K562 (cell line): ENCODE measurements around the gene RASSF7. TPM values are rescaled to one million over a fixed set of nuclear protein-coding genes. Genes with fewer than 3 reads are reported as not detected.

ENCODE experiments used
- ATAC-seq: fragments of 200-7000 bp; cut with Tn5 transposase; 3 replicates; pipeline ENCODE4 v1.9.1; 2020; ENCODE audit warnings: moderate library complexity
- BruUV-seq: library from RNA; stranded (reverse); fragments of 400-500 nt; replicated peaks from 2 replicates; lab custom pipeline; 2021; lab: Mats Ljungman, UMichigan
- CTCF ChIA-PET: fragments of 300-600 bp; formaldehyde crosslinking; extraction: SDS; loops from one replicate; lab custom pipeline; 2021; ENCODE audit warnings: low intra/inter-chr PET ratio; lab: Yijun Ruan, JAX
- POLR2A ChIA-PET: fragments of 300-600, 350-650 bp; sonication (Branson Sonifier 250); formaldehyde crosslinking; extraction: SDS; loops from one replicate; lab custom pipeline; 2021; ENCODE audit warnings: antibody characterized with exemption, inconsistent platforms; lab: Yijun Ruan, JAX
- DNase-seq, 4 experiments: peaks; one replicate each; pipeline versions ENCODE4 v3.0.0 to v3.0.0-alpha.2; 2011 to 2018; ENCODE audit warnings: low spot score in 3 of 4, mixed read lengths in 3 of 4; ENCODE audit errors: extremely low read depth in 1 of 4
- FAIRE-seq: peaks from 2 replicates; lab custom pipeline; 2011; peaks lifted over from hg19 to GRCh38; lab: Jason Lieb, UNC
- H2AFZ ChIP-seq: 2 replicates; pipeline ENCODE4 v1.6.0; 2011; ENCODE audit warnings: low read depth, low read length, control low read depth, inconsistent platforms
- H3K27ac ChIP-seq: fragments of 200-600 bp; 3 replicates; pipeline ENCODE4 v1.8.0; 2011; ENCODE audit warnings: low read depth, mild to moderate bottlenecking, control low read depth, inconsistent platforms, low read length, moderate library complexity, mixed read lengths; ENCODE audit errors: extremely low read depth
- H3K27me3 ChIP-seq, 2 experiments: fragments of 300-600 bp in 1 of 2; 2 replicates in 1 of 2; 3 replicates in 1 of 2; pipeline versions ENCODE4 v1.6.0 to v1.8.0; 2011; ENCODE audit warnings: inconsistent platforms in 2 of 2, low read length in 2 of 2, mild to moderate bottlenecking in 1 of 2, mixed read lengths in 1 of 2, moderate library complexity in 1 of 2; ENCODE audit not compliant: control insufficient read depth in 2 of 2, insufficient read depth in 2 of 2
- H3K36me3 ChIP-seq: fragments of 300-600 bp; 3 replicates; pipeline ENCODE4 v1.8.0; 2011; ENCODE audit warnings: mild to moderate bottlenecking, low read length, inconsistent platforms; ENCODE audit not compliant: control insufficient read depth, insufficient read depth
- H3K4me1 ChIP-seq, 2 experiments: fragments of 200-600 bp in 1 of 2; replicated peaks in 1 of 2; 2 replicates in 1 of 2; 3 replicates in 1 of 2; pipeline versions ENCODE4 v1.5.1 to v1.8.0; 2011; ENCODE audit warnings: inconsistent platforms in 2 of 2, low read length in 2 of 2, mild to moderate bottlenecking in 1 of 2, mixed read lengths in 1 of 2, moderate library complexity in 1 of 2; ENCODE audit not compliant: control insufficient read depth in 2 of 2, insufficient read depth in 2 of 2
- H3K4me2 ChIP-seq: 2 replicates; pipeline ENCODE4 v1.6.1; 2011; ENCODE audit warnings: low read length, control low read depth, inconsistent platforms, mixed read lengths; ENCODE audit not compliant: insufficient read depth
- H3K4me3 ChIP-seq: fragments of 200-600 bp; sonication (generic), shearing (Covaris generic); 2 replicates; pipeline ENCODE4 v1.5.1; 2016; ENCODE audit warnings: control low read depth, inconsistent platforms
- H3K79me2 ChIP-seq: fragments of 200-600 bp; 3 replicates; pipeline ENCODE4 v1.8.0; 2011; ENCODE audit warnings: low read length, inconsistent platforms; ENCODE audit not compliant: control insufficient read depth, insufficient read depth
- H3K9ac ChIP-seq, 2 experiments: 2 replicates each; pipeline versions ENCODE4 v1.6.0 to v1.6.1; 2011; ENCODE audit warnings: low read depth in 2 of 2, low read length in 2 of 2, control low read depth in 1 of 2, inconsistent platforms in 1 of 2, mild to moderate bottlenecking in 1 of 2, mixed read lengths in 1 of 2; ENCODE audit not compliant: insufficient read depth in 1 of 2
- H3K9me1 ChIP-seq: one replicate; pipeline ENCODE4 v1.6.0; 2011; ENCODE audit warnings: inconsistent platforms, mild to moderate bottlenecking, low read length, moderate library complexity; ENCODE audit not compliant: control insufficient read depth, insufficient read depth
- H3K9me3 ChIP-seq: replicated peaks from 2 replicates; pipeline ENCODE4 v1.5.1; 2011; ENCODE audit warnings: low read depth, low read length, inconsistent platforms; ENCODE audit not compliant: control insufficient read depth, insufficient read depth
- H4K20me1 ChIP-seq: replicated peaks from 2 replicates; pipeline ENCODE4 v1.6.1; 2011; ENCODE audit warnings: low read length, inconsistent platforms, mixed read lengths; ENCODE audit not compliant: control insufficient read depth, insufficient read depth
- FOXA3 ChIP-seq, 2 experiments: fragments of 450-650 bp in 1 of 2; sonication (generic) in 1 of 2; formaldehyde crosslinking; IDR thresholded peaks in 1 of 2; conservative IDR thresholded peaks in 1 of 2; 2 replicates each; pipeline versions ENCODE4 v1.4.0 to v1.8.0; 2020 to 2022; ENCODE audit warnings: mild to moderate bottlenecking in 2 of 2, missing genetic modification reagents in 1 of 2
- HDGF ChIP-seq: fragments of 450-650 bp; IDR thresholded peaks from 2 replicates; pipeline ENCODE4 v1.6.1; 2016
- KDM1A ChIP-seq, 2 experiments: fragments of 450-650 bp; IDR thresholded peaks; 2 replicates each; pipeline ENCODE4 v1.6.1; 2016; ENCODE audit warnings: mild to moderate bottlenecking in 2 of 2
- RBM39 ChIP-seq: fragments of 200-400 bp; formaldehyde crosslinking; optimal IDR thresholded peaks from 2 replicates; pipeline ENCODE3; 2018; ENCODE audit warnings: low read depth, low read length
- SPI1 ChIP-seq: IDR thresholded peaks from 2 replicates; pipeline ENCODE4 v1.6.1; 2011; ENCODE audit warnings: low read depth, low read length, control low read depth, borderline replicate concordance
- ZC3H4 ChIP-seq: sonication (generic); formaldehyde crosslinking; IDR thresholded peaks from 2 replicates; pipeline ENCODE4 v1.9.0; 2021; ENCODE audit warnings: missing genetic modification reagents, borderline replicate concordance
- ZFP30 ChIP-seq: fragments of 250-450 bp; sonication (Bioruptor Pico); IDR thresholded peaks from 2 replicates; pipeline ENCODE4 v1.8.0; 2022; ENCODE audit warnings: moderate library complexity, mild to moderate bottlenecking, inconsistent platforms, borderline replicate concordance
- ZNF384 ChIP-seq: IDR thresholded peaks from 2 replicates; pipeline ENCODE4 v1.6.1; 2012; ENCODE audit warnings: low read depth, low read length, improper control_type of control experiment
- ZNF561 ChIP-seq: fragments of 450-650 bp; formaldehyde crosslinking; conservative IDR thresholded peaks from 2 replicates; pipeline ENCODE4 v1.4.0; 2020; ENCODE audit warnings: mild to moderate bottlenecking, moderate library complexity
- WGBS: fragments of 100-300 bp; shearing (Covaris generic); methylation state at CpG from one replicate; pipeline ENCODE4 v1.1.6; 2016; ENCODE audit warnings: low coverage, mixed read lengths; ENCODE audit not compliant: insufficient coverage; ENCODE audit errors: missing lambda C conversion rate; 5-methylcytosine and 5-hydroxymethylcytosine counted together
- in situ Hi-C: fragments of 300-500 bp; cut with MboI; formaldehyde crosslinking; loops from 4 replicates; pipeline ENCODE4 v1.15.0; 2018; ENCODE audit warnings: inconsistent platforms, mixed read lengths
- intact Hi-C: fragments of 100-400 bp; cut with micrococcal nuclease; formaldehyde crosslinking; loops from 2 replicates; pipeline ENCODE4 v1.14.2; 2022
- polyA plus RNA-seq, 8 experiments: library from polyadenylated mRNA; depleted of rRNA in 4 of 8; stranded (reverse) in 5 of 8; unstranded in 3 of 8; fragments of >200 nt; fragmentation: Nextera tagmentation in 2 of 8; fragmentation: Illumina TruSeq in 1 of 8; extraction: Ambion mirVana in 2 of 8; extraction: Trizol in 1 of 8; gene quantifications; 2 replicates each; pipeline versions ENCODE4 v1.2.1 to v1.2.3, GENCODE V29; 2011 to 2014; ENCODE audit warnings: inconsistent platforms in 1 of 8, missing spikeins in 1 of 8
- total RNA-seq, 7 experiments: library from RNA; depleted of rRNA in 6 of 7; stranded (reverse); fragments of >200 nt in 6 of 7; fragmentation: Illumina TruSeq in 2 of 7; extraction: Trizol in 2 of 7; gene quantifications; 2 replicates each; pipeline versions ENCODE4 v1.2.1 to v1.2.3, GENCODE V29; 2011 to 2021; ENCODE audit warnings: low replicate concordance in 1 of 7
- TF ChIP-seq, protein P1 (sequence below): fragments of 450-650 bp; IDR thresholded peaks from 2 replicates; pipeline ENCODE4 v1.6.1; 2016; ENCODE audit warnings: mild to moderate bottlenecking
- TF ChIP-seq, protein P2 (sequence below): fragments of 450-650 bp; IDR thresholded peaks from 2 replicates; pipeline ENCODE4 v1.6.1; 2016; ENCODE audit warnings: low read depth

RASSF7 gene
- total and polyA plus RNA-seq, 9 of the 15 experiments (the other 6 are each of a cell fraction or from before 2014, with no cell fraction given), result 0.41 to 45.2 (median 18.6) TPM

DNA sequence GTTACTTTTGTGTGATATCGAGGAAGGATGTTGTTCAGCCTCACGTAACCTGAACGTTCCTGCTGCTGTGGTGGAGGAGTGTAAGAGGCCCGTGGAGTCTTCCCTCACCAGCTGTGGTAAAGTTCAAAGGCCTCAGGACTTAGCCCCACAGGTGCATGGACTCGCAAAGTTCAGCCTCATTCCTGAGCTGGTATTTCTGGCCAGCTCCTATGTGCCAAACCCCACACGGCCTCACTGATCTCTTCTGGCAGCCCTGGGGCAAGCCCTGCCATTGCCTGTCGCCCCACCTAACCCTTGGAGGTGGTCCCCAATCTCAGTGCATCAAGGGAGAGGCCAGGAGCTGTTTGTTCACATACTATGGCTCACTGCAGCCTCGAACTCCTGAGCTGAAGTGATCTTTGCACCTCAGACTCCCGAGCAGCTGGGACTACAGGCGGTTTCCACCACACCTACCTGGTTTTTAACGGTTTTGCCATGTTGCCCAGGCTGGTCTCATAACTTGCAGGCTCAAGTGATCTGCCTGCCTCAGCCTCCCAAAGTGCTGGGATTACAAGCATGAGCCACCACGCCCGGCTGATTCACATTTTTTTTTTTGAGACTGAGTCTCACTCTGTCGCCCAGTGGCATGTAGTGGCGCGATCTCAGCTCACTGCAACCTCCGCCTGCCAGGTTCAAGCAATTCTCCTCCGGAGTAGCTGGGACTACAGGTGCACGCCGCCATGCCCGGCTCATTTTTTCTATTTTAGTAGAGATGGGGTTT lies 17.7 kb downstream of the RASSF7 start:
- ChIA-PET POLR2A (interaction anchor here (0.6 to 2.0 kb wide), 4 partner anchors 9 to 26 kb away, joined by 3 to 6 read pairs (median 5); no protein-coding TSS in a partner anchor), CTCF (no interaction called here)
- no peak for TF ChIP-seq ZNF384
- no peak for TF ChIP-seq ZFP30 (CRISPR knock-in tag)
- TF ChIP-seq HDGF, result no peak
- no peak for TF ChIP-seq SPI1
- TF ChIP-seq RBM39, result no peak
- TF ChIP-seq, protein P1, sequence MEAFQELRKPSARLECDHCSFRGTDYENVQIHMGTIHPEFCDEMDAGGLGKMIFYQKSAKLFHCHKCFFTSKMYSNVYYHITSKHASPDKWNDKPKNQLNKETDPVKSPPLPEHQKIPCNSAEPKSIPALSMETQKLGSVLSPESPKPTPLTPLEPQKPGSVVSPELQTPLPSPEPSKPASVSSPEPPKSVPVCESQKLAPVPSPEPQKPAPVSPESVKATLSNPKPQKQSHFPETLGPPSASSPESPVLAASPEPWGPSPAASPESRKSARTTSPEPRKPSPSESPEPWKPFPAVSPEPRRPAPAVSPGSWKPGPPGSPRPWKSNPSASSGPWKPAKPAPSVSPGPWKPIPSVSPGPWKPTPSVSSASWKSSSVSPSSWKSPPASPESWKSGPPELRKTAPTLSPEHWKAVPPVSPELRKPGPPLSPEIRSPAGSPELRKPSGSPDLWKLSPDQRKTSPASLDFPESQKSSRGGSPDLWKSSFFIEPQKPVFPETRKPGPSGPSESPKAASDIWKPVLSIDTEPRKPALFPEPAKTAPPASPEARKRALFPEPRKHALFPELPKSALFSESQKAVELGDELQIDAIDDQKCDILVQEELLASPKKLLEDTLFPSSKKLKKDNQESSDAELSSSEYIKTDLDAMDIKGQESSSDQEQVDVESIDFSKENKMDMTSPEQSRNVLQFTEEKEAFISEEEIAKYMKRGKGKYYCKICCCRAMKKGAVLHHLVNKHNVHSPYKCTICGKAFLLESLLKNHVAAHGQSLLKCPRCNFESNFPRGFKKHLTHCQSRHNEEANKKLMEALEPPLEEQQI, result no peak
- TF ChIP-seq, protein P2, sequence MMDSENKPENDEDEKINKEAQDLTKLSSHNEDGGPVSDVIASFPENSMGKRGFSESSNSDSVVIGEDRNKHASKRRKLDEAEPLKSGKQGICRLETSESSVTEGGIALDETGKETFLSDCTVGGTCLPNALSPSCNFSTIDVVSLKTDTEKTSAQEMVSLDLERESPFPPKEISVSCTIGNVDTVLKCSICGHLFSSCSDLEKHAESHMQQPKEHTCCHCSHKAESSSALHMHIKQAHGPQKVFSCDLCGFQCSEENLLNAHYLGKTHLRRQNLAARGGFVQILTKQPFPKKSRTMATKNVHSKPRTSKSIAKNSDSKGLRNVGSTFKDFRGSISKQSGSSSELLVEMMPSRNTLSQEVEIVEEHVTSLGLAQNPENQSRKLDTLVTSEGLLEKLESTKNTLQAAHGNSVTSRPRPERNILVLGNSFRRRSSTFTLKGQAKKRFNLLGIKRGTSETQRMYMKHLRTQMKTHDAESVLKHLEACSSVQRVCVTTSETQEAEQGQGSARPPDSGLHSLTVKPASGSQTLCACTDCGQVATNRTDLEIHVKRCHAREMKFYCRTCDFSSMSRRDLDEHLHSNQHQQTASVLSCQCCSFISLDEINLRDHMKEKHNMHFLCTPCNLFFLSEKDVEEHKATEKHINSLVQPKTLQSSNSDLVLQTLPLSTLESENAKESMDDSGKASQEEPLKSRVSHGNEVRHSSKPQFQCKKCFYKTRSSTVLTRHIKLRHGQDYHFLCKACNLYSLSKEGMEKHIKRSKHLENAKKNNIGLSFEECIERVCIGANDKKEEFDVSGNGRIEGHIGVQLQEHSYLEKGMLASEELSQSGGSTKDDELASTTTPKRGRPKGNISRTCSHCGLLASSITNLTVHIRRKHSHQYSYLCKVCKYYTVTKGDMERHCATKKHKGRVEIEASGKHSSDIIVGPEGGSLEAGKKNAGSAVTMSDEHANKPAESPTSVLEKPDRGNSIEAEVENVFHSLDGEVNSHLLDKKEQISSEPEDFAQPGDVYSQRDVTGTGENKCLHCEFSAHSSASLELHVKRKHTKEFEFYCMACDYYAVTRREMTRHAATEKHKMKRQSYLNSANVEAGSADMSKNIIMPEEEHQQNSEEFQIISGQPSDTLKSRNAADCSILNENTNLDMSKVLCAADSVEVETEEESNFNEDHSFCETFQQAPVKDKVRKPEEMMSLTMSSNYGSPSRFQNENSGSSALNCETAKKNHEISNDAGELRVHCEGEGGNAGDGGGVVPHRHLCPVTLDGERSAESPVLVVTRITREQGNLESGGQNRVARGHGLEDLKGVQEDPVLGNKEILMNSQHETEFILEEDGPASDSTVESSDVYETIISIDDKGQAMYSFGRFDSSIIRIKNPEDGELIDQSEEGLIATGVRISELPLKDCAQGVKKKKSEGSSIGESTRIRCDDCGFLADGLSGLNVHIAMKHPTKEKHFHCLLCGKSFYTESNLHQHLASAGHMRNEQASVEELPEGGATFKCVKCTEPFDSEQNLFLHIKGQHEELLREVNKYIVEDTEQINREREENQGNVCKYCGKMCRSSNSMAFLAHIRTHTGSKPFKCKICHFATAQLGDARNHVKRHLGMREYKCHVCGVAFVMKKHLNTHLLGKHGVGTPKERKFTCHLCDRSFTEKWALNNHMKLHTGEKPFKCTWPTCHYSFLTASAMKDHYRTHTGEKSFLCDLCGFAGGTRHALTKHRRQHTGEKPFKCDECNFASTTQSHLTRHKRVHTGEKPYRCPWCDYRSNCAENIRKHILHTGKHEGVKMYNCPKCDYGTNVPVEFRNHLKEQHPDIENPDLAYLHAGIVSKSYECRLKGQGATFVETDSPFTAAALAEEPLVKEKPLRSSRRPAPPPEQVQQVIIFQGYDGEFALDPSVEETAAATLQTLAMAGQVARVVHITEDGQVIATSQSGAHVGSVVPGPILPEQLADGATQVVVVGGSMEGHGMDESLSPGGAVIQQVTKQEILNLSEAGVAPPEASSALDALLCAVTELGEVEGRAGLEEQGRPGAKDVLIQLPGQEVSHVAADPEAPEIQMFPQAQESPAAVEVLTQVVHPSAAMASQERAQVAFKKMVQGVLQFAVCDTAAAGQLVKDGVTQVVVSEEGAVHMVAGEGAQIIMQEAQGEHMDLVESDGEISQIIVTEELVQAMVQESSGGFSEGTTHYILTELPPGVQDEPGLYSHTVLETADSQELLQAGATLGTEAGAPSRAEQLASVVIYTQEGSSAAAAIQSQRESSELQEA, result no peak
- TF ChIP-seq ZNF561 (CRISPR knock-in tag), result no peak
- no peak for TF ChIP-seq KDM1A (IDR thresholded peaks at IDR 0.05)
- TF ChIP-seq ZC3H4 (CRISPR knock-in tag), result no peak
- no peak for TF ChIP-seq FOXA3 (CRISPR knock-in tag; conservative IDR thresholded peaks at IDR 0.05 in 1 of 2, IDR thresholded peaks at IDR 0.05 in 1 of 2)

More for the DNA sequence above, 17.7 kb downstream of the RASSF7 start:
- Histone ChIP-seq H4K20me1 (peaks cover 43% of the 10 kb centered on the region), H3K79me2 (peaks cover 85% of the 10 kb centered on the region), H3K4me2 (peak overlapping the region; percentile 97), H3K27ac (peak overlapping the region; percentile 20; the same call in 1 of the 3 replicates), H3K9me1 (peaks cover 16% of the 10 kb centered on the region), H3K27me3 (no peaks in the 10 kb centered on the region), H3K4me1 (peaks cover 40 to 61% of the 10 kb centered on the region in 2 experiments), H3K4me3 (peak overlapping the region; percentile 90), H3K36me3 (peaks cover 55% of the 10 kb centered on the region; the same call in 2 of the 3 replicates), H3K9ac (peak overlapping the region; percentile 97 to 100), H3K9me3 (no peaks in the 10 kb centered on the region), H2AFZ (no peak overlapping the region)
- in situ Hi-C loops, result no loop called here
- FAIRE-seq (no peak), ATAC-seq (no peak), DNase-seq (no peak)
- intact Hi-C loops, result no loop called here
- BruUV-seq, result no TSS peak
- 62% methylated on average over 19 of the region's 21 CpGs for WGBS
